HG02852 (cell line): ENCODE results near the gene AGAP4.
"Not testable (repeated sequence)": the region's sequence is repeated elsewhere in the genome, so short reads cannot be mapped to it uniquely, and the experiment has no call there.

Experiments used
- ATAC-seq: cut with Tn5 transposase; IDR thresholded peaks from one replicate; pipeline ENCODE4 v1.9.1; 2021; ENCODE audit warnings: mild to moderate bottlenecking, moderate library complexity; ENCODE audit not compliant: unreplicated experiment

The AGAP4 gene

GRCh38 chr10:45847400-45847799 lies at the start of gene AGAP4:
Gene AGAP4, minus strand, starts transcription at chr10:45847500. Its CDS starts 153 bp downstream, at chr10:45847347.
- ATAC-seq: not testable (repeated sequence)

DNA sequence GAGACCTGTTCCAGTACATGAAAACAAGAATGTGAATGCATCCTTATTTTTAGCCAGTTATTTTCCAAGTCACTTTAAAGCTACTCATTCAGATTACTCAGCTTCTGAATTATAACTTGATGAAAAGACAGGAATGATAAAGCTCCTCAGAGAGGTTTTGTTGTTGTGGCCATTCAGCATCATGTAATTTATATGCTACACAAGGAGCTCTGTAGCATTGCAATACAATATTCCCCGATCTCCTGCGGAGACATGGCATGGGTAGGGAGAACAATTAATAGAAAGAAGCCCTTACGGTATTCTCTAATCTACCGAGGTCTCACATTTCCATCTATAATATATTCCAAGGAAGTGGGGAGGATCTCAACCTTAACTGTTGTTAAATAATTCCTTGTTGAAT lies 43.4 kb upstream of the AGAP4 start:
- ATAC-seq: not testable (repeated sequence)

GRCh38 chr10:45889539-45890230 lies 42.4 kb upstream of the AGAP4 start:
- ATAC-seq: not testable (repeated sequence)

DNA sequence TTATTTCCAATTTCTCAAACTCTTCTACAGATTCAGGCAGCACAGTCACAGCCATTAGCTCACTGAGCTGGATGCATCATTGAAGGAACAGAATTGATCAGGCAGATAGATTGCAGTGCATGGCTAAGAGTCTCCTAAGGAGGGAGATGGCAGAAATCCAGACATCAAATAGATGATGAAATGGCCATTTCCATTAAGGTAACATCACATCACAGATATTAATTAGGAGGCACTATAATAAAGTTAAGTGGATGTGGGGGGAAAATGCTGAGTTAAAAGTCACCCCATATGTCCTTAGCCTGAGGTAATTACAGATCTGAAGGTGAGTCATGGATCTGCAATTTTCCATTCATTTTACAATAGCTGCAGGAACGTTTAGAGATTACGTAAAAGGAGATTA lies 35.6 kb upstream of the AGAP4 start:
- not testable (repeated sequence) for ATAC-seq

GRCh38 chr10:45865404-45865803 lies 18.1 kb upstream of the AGAP4 start:
- ATAC-seq: not testable (repeated sequence)

DNA sequence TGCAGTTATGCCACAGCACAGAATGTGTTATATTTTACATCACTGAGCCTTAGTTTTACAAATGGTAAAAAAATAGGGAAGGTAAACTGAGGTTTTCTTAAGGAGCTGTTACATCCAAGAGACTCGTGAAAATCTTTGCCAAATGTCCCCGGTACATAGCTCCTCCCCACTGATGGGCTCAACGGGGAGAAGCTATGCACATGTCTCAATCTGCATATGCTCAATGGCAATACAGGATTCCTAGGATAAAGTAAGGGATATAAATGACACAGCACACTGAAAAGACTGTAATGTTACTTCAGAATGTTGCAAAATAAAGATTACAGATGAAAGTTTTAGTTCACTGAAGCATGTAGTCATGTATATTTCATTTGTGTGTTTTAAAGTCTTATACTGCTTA lies 17.0 kb upstream of the AGAP4 start:
- ATAC-seq: not testable (repeated sequence)

DNA sequence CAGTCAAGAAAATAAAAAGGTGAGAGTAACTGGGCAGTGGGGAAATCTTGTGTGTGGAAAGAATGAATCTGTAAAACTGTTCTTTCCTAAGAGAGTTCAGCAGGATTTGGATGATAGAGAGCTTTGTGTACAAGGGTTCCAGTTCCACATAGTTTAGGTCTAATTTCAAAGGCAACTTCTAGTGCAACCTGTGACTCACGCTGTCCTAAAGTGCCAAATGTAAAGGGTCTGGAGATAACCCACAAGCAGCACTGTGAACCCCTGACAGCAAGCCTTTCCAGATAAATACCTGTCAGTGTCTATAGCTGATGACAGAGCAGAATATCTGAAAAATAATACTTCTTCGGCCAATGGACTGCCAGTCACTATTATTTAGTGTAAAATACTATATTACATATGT lies 16.3 kb upstream of the AGAP4 start:
- not testable (repeated sequence) for ATAC-seq

GRCh38 chr10:45857931-45858330 lies 10.6 kb upstream of the AGAP4 start:
- ATAC-seq: not testable (repeated sequence)

- ATAC-seq: not testable (repeated sequence)
Observed at GRCh38 chr10:45848467-45848866, 1.2 kb upstream of the AGAP4 start.

GRCh38 chr10:45822918-45823317 lies 24.4 kb downstream of the AGAP4 start:
- ATAC-seq: not testable (repeated sequence)

DNA sequence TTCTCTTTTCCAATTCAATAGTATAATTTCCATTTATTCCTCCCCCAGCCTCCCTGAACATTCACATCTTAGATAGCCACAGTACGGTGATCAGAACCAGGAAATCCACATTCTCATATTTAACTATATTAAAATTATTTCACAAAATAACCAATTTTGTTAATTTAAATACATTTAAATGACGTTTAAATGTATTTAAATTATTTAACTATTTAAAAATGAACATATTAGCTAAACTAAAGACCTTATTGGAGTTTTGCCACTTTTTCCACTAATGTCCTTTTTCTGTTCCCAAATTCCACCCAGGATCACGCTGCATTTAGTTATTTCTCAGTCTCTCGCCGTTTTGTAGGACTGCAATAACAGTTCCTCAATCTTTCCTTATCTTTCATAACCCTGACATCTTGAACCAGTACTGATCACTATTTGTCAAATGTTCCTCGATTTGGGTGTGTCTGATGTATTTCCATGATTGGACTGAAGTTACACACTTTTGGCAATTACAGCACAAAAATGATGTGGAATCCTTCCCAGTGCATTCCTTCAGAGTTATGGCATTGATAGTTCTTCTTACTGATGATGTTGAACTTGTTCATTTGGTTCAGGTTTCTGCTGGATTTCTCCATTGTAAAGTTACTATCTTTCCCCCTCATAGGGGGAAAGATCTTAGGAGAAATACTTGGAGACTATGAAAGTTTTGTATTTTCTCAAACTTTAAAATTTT lies 27.0 kb downstream of the AGAP4 start:
- ATAC-seq: not testable (repeated sequence)

GRCh38 chr10:45819552-45819951 lies 27.7 kb downstream of the AGAP4 start:
- ATAC-seq: no peak

GRCh38 chr10:45817912-45818311 lies 29.4 kb downstream of the AGAP4 start:
- ATAC-seq: no peak

DNA sequence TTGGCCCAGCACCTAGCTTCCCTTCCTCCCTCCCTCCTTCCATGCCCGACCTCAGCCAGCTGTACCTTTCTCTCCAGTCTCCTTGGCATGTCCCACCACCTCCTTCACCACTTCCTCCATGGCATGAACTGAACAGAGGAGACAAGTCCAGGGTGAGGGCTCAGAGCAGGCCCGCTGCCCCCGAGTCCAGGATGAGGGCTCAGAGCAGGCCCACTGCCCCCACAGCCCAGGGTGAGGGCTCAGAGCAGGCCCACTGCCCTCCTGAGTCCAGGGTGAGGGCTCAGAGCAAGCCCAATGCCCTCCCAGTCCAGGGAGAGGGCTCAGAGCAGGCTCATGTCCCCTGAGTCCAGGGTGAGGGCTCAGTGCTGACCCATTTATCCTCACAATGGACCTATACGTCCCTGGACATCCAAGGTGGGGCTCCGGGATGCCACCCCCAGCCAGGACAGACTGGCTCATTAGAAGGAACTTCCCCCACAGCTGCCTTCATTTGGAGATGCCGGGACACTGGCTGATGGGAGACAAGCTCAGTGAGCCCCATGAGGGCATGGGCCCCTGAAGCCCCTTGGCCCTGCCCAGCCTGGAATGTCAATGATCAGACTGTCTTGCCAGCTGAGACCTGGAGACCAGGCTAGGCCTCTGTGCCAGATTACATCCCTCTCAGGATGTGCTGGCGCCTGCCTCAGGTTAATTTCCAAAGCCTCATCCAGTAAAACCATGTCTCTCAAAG lies 30.0 kb downstream of the AGAP4 start:
- ATAC-seq: no peak

- not testable (repeated sequence) for ATAC-seq
Observed at GRCh38 chr10:45814146-45814545, 33.2 kb downstream of the AGAP4 start.

- ATAC-seq: not testable (repeated sequence)
Observed at GRCh38 chr10:45812959-45813358, 34.3 kb downstream of the AGAP4 start.

DNA sequence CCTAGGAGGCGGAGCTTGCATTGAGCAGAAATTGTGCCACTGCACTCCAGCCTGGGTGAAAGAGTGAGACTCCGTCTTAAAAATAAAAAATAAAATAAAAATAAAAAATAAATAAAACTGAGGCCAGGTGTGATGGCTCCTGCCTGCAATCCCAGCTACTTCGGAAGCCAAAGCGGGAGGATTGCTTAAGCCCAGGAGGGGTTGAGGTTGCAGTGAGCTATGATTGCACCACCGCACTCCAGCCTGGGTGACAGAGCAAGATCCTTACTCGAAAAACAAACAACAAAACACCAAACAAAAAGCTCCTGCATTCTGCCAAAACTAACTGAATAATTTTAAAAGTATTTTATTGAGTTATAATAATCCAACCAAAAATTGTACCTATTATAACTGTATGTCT lies 36.2 kb downstream of the AGAP4 start:
- ATAC-seq: no peak

GRCh38 chr10:45809837-45810236 lies 37.5 kb downstream of the AGAP4 start:
- no peak for ATAC-seq

- not testable (repeated sequence) for ATAC-seq
Observed at GRCh38 chr10:45804996-45805395, 42.3 kb downstream of the AGAP4 start.

DNA sequence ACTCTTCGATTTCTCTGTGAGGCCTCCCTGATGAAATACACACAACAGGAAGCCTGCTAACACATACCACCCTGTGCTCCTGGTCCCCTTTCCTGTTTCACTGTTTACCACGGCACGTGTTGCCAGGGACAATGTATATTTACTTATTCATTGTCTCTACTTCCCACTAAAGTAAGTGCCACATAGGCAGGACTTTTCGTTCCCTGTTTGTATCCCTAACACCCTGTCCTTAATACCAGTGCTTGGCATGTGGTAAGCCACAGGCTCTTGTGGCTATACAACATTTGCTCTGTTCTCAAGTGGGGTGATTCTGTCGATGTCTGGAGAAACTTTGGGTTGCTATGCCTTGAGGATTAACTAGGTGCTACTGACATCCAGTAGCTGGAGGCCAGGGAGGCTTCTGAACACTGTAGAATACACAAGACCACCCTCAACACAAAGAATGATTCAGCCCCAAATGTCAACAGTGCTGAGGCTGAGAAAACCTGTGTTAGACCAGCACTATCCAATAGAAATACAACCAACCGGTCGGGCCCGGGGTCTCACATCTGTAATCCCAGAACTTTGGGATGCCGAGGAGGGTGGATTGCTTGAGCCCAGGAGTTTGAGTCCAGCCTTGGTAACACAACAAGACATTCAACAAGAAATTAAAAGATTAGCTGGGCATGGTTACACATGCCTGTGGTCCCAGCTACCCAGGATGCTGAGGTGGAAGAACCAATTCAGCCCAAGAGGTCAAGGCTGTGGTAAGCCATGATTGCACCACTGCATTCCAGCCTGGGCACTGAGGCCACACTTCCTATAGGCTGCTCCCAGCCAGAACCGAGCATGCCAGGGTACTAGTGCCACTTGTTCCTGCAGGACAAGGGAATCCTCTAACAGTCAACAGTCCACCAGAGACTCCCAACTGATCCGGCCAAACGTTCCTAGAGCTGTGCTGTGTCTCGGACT lies 44.0 kb downstream of the AGAP4 start:
- ATAC-seq: not testable (repeated sequence)
